T47D (cell line): ENCODE data around the gene UBE2R2.
"Not testable (repeated sequence)": the region's sequence is repeated elsewhere in the genome, so short reads cannot be mapped to it uniquely, and the experiment has no call there.

Source experiments
- DNase-seq, 2 experiments: peaks; one replicate each; pipeline versions ENCODE4 v3.0.0 to v3.0.0-alpha.2; 2011 to 2012; ENCODE audit warnings: low read depth in 1 of 2, low spot score in 1 of 2
- JUND ChIP-seq: IDR thresholded peaks from 2 replicates; pipeline ENCODE4 v1.6.1; 2012; ENCODE audit warnings: low read depth
- in situ Hi-C: cut with HindIII; loops from 2 replicates; pipeline ENCODE4 v1.10.0; 2016; ENCODE audit warnings: low sequenced_read_pairs, low pct_unique_long_range_greater_than_20kb

UBE2R2 gene

GRCh38 chr9:33791117-33791516 lies 25.8 kb upstream of the UBE2R2 start:
- in situ Hi-C loops = no loop called here
- DNase-seq = no peak
- TF ChIP-seq JUND = no peak

- DNase-seq, in situ Hi-C loops: not testable (repeated sequence)
Measured at GRCh38 chr9:33793496-33793895, 23.5 kb upstream of the UBE2R2 start.

- no peak for TF ChIP-seq JUND
- in situ Hi-C loops = no loop called here
- DNase-seq = no peak
Measured at GRCh38 chr9:33794560-33794959, 22.4 kb upstream of the UBE2R2 start.

DNA sequence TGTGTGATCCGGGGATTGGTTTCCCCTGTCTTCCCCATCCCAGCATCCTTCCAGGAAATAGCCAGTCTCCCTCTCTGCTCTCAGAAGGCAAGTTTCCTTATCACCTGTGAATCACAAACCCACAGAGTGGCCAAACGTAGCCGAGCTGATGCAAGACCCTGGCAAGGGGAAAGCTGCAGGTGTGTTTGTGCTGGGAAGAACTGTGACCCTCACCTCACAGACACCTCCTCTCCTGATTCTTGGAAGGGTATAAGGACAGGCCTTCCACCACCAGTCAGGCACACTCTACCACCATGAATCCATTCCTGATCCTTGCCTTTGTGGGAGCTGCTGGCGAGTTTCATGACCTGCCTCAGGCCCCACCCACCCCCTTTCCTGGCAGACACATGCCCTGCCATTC lies 21.7 kb upstream of the UBE2R2 start, which contains the start of gene PRSS3:
Gene PRSS3 (plus strand): TSS at position 281 of the 400 bp plus-strand sequence. CDS start 13 bp downstream, at position 294.
- in situ Hi-C loops = no loop called here
- TF ChIP-seq JUND = no peak
- no peak for DNase-seq

DNA sequence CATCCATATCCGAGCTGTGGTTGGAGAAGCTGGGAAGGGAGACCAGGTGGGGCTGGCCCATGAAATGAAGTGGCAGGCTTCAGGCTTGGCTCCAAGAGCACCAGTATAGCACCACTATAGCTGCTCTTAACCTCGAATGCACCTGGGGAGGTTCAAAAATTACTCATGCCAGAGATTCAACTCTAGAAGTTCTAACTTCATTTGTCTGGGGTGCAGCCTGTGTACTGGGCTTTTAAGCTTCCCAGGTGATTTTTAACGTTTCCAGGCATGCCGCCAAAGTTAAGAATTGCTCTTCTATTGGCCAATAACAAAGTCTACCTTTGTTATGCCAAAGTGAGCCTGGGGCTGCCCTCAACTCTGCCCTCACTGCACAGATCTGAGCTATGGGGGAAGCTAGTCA lies 21.1 kb upstream of the UBE2R2 start:
- no peak for TF ChIP-seq JUND
- in situ Hi-C loops = no loop called here
- no peak for DNase-seq

DNA sequence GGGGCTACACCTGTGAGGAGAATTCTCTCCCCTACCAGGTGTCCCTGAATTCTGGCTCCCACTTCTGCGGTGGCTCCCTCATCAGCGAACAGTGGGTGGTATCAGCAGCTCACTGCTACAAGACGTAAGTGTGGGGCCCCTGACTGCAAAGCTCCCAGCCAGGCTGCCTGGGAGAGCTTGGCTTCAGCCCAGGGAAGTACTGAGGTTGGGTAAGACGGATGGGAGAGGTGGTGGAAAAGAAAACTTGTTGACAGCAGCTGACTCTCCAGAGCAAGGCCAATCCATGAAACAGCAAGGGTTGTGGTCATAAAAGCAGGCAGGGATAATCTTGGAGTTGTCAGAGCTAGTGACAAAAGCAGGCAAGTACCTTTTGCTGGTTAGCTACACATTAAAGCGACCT lies 20.3 kb upstream of the UBE2R2 start:
- DNase-seq, in situ Hi-C loops: not testable (repeated sequence)

- in situ Hi-C loops = no loop called here
- TF ChIP-seq JUND = no peak
- no peak for DNase-seq
Measured at GRCh38 chr9:33797837-33798236, 19.1 kb upstream of the UBE2R2 start.

- TF ChIP-seq JUND = no peak
- in situ Hi-C loops = no loop called here
- DNase-seq = no peak
Measured at GRCh38 chr9:33798545-33798944, 18.4 kb upstream of the UBE2R2 start.

DNA sequence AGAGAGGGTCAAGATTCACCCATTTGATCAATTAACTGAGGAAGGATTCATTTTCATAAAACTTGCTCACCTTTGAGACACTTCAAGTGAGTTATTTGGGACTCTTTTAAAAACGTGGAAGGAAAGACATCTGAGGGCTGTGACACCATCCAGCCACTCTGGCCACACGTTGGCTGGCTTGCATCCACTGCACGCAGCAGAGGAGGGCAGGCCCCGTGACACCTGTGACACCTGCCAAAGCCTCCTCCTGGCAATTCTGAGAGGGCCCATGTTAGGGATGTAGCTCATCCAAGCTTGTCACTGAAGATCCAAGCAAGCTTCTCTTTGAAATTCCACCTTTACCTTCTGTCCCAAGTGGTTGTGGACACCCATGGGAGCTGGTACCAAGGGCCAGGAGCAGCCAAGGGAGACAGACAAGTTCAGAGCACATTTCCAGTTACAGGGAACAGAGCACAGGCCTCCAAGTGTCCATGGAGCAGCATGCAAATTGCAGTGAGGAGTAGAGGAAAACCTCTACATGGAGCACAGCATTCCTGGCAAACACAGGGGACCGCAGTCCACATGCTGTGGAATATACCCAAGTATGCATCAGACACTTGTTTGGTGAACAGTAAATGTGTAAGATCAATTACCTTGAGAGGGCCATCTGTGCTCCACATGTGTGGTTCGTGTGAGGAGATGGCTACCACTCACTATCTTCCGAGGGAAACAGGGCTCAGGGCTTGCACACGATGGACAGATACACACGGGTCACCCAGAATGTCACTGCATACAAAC lies 16.8 kb upstream of the UBE2R2 start:
- in situ Hi-C loops = no loop called here
- TF ChIP-seq JUND = no peak
- DNase-seq = no peak

- no peak for DNase-seq
- in situ Hi-C loops = no loop called here
- TF ChIP-seq JUND = no peak
Measured at GRCh38 chr9:33800886-33801285, 16.1 kb upstream of the UBE2R2 start.

GRCh38 chr9:33801943-33802500 lies 14.9 kb upstream of the UBE2R2 start:
- DNase-seq, in situ Hi-C loops: not testable (repeated sequence)

- in situ Hi-C loops, DNase-seq: not testable (repeated sequence)
Measured at GRCh38 chr9:33804196-33804595, 12.8 kb upstream of the UBE2R2 start.

- in situ Hi-C loops = not testable (repeated sequence)
- DNase-seq = peak in 1 of 2 experiments; percentile 19
Measured at GRCh38 chr9:33807156-33807555, 9.8 kb upstream of the UBE2R2 start.

DNA sequence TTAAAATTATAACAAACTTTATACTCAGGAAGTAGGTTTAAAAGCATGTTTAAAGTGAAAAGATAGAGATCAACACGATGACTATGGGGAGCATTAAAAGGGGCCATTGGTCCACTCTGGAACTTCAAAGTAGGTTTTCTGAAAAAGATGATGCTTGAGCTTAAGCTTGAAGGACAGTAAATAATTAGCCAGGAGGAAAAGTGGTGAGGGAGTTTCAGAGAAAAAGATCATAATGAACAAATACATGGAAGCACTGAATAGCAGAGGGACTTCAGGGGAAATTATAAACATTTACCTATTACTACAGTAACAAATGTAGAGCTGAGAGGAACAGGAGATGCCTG lies 8.0 kb upstream of the UBE2R2 start:
- in situ Hi-C loops, DNase-seq: not testable (repeated sequence)
